HG02885 (cell line): Measurements from ENCODE around the gene UST.
"Not testable (repeated sequence)": the region's sequence is repeated elsewhere in the genome, so short reads cannot be mapped to it uniquely, and the experiment has no call there.

Source experiments
- ATAC-seq: cut with Tn5 transposase; IDR thresholded peaks from one replicate; pipeline ENCODE4 v1.9.1; 2021; ENCODE audit warnings: mild to moderate bottlenecking; ENCODE audit not compliant: unreplicated experiment, poor library complexity

UST gene

GRCh38 chr6:148989585-148989984 lies 242.8 kb downstream of the UST start:
- no peak for ATAC-seq

DNA sequence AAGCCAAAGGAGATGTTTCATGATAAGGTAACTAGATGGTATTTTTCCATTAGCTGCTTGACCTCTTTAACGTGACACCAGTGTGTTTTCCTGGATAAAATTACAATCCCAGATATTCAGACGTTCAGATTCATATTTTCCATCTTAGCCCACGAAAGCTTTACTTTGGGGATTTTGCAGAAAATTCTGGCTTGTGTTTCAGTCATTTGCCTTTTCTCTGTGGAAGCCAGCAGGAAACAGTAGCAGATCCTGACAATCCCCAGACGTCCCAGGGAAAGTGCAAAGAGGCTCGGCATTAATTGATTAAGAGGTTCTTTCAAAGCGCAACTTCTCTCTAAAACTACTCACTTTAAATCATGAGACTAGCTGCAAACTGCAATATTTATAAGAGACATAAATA lies 243.6 kb downstream of the UST start:
- ATAC-seq = no peak

- ATAC-seq = no peak
These were observed 250.0 kb downstream of the UST start for GRCh38 chr6:148996815-148997214.

DNA sequence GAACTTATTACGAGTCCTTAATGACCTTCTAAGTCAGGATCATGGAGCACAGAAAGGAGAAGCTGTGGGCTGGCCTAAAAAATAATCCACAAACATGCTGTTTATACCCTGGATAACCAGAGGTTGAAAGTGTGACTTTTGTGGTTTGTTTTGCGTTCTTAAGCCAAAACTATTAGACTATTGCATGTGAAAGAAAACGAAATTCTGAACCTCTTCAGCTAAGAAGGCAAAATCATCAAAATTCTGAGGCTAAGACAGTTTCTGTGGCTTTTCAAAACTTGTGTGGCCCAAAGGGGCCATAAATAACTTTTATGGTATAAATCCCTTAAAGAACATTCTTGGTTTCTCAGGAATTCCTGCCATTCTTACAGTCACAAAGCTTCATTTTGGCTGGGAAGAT lies 251.0 kb downstream of the UST start:
- ATAC-seq = no peak

DNA sequence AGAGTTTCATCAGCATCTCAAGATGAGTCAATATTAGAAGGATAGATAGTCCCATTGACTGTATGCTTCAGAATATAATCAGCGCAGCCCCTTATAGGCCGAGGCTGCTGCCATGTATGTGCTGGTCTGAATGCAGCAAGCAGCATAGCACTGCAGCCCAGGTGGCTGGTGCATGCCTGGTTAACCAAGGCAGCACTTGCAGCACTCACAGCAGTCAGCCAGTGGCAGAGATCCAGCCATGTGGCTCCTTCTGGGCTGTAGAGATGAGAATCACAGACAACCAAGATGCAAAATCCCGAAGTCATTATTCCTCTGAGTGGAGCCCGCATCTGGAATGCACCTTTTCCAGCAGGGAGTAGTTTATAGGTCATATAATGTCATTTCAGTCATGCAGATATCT lies 251.9 kb downstream of the UST start:
- ATAC-seq = no peak

DNA sequence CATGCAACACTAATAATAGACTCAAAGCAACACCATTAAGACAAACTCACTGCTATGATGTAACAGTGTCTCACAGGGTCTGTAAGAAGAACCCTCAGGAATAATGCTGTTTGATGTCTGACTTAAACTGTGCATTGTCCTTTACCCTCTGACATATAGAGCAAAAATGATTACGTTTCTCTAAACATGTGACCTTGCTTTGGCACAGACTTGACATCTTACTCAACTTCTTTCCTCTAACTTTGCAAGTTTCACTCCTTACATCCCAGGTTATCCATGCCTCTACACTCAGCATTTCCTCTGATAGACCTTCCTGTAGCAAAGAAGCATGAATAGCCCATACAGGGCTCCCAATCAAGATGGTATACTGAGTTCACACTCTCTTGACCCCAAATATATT lies 252.7 kb downstream of the UST start:
- no peak for ATAC-seq

DNA sequence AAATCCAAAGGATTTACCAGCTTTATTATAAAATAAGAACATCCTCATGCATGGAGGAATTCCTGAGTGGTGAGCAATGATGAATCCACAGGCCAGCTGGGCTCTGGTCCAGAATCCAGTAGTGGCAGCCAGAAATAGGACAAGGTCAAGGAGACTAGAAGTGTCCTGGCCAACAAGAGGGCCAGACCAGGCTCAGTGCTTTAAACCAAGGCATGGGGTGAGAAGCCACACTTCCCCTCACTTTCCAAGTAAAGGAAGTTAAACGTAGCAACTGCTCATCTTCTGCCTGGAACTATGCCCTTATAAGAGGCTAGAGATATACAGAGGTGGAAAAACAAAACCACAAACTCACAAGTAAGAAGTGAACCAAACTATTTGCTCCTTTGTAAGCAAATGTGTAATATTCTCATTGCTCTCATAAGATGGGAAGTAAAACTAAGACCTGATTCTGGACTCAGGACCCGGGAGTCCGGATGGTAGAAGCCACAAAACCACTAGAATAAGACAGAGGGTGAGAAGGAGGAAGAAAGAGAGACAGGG lies 253.2 kb downstream of the UST start:
- no peak for ATAC-seq

DNA sequence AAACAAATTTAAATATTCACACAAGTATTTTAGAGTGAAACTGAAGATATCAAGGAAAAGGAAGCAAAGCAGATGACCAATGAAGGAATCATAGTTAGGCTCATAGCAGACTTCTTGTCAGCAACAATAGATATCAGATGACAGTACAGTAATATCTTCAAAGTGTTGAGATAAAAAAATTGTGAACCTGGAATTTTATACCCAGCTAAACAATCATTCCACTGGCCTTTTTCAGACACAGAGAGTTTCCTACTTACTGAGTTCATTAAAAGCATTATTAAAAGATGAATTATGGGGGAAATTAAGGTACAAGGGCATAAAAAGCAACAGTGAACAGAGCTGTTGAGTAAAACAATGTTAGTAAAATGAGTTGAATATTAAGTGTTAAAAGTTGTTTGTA lies 254.6 kb downstream of the UST start:
- ATAC-seq = no peak

DNA sequence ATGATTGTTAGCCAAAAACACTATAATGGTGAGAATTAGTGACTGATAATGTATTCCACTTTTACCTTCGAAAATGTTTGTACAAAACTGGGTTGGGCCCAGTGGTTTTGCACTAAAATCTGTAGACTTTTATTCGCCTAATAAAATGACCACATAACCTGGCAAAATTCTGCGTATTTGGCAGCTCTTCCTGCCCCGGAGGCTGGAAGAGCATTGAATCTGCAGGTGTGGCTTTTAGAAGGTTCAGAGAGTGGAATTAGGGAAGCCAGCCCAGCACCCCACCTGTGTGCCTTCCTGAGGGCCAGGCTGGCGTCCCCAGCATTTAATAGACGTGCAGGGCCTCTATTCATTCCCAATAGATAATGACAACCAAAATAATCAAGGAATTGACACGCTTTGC lies 256.7 kb downstream of the UST start:
- no peak for ATAC-seq

DNA sequence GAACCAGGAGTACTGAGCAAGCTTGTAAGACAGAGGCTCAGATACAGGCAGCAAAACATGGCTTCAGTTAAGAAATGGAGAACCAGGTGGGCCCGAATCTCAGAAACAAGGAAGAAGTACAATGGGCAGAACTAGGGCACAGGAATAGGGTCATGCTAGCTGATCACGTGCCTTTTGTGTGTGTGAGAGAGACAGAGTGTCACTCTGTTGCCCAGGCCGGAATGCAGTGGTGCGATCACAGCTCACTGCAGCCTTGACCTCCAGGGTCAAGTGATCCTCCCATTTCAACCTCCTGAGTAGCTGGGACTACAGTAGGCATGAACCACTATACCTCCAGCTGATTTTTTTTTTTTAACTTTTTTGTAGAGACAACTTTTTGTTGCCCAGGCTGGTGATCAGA lies 257.8 kb downstream of the UST start:
- ATAC-seq = no peak

DNA sequence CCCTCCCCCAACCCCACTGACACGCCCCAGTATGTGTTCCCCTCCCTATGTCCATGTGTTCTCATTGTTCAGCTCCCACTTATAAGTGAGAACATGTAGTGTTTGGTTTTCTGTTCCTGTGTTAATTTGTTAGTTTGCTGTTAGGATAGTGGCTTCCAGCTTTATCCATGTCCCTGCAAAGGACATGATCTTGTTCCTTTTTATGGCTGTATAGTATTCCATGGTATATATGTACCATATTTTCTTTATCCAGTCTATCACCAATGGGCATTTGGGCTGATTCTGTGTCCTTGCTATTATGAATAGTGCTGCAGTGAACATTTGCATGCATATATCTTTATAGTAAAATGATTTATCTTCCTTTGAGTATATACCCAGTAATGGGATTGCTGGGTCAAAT lies 259.4 kb downstream of the UST start:
- not testable (repeated sequence) for ATAC-seq

DNA sequence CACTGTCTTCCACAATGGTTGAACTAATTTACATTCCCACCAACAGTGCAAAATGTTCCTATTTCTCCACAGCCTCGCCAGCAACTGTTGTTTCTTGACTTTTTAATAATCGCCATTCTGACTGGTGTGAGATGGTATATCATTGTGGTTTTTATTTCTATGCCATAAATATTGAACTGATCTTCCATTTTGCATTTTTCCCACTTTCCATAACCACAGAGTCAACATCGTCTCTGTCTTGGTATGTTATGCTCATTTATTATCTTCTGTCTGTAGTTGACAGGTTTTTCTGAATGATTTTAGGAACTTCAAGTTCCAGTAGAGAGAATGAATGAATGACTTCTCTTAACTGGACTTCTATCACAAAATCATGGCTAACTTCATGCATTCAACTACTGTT lies 259.8 kb downstream of the UST start:
- ATAC-seq = no peak

GRCh38 chr6:149007846-149008245 lies 261.0 kb downstream of the UST start:
- ATAC-seq = no peak

DNA sequence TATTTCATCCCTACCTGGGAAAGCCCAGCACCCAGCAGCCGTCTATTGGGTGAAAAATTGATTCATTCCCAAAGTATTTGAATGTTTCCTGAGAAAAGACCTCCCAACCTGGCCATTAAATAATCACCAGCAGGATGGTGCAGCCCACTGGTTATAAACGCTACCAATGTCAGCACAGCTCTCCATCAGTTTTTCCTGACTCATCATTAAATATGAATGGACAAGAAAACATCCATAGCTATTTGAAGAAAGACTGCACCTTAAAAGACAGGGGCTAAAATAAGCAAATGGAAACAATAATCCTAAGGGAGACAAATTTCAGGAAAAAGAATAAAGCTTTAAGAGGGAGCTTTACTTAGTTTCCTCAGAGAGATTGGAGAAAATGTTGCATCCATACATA lies 261.9 kb downstream of the UST start:
- ATAC-seq = no peak

GRCh38 chr6:149012040-149012545 lies 265.3 kb downstream of the UST start:
- no peak for ATAC-seq

DNA sequence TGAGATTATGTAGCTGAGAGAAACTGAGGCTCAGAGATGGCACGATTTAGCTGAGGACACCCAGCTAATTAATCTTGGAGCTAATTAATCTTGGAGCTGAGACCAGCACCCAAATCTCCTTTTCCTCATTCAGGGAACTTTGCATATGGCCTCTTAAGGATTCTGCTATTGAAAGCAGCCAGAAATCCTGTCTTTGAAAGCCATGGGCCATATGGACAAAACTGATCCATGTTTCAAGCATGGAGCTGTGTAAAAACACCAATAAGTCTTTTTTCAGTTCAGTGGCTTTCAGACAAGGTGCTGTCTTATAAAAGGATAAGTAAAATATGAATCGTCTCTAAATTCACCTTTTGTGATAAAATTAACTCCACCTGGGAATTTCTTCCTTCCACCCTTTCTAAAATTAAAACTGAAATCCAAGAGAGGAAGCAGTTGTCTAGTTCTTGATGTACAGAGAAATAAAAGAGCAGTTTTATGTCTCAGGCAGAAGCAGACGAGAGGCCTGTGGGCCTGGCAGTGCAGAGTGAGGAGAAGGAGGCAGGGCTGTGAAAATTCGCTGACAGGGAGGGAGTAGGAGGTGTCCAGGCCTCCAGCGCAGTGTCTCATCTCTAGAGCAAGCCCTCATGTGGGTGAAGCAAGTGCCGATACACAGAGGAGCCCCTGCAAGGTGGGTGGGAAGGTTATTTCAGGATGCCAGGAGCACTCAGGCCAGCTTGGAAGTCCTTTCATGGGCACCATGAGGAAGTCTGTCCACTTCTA lies 266.9 kb downstream of the UST start:
- ATAC-seq = no peak

DNA sequence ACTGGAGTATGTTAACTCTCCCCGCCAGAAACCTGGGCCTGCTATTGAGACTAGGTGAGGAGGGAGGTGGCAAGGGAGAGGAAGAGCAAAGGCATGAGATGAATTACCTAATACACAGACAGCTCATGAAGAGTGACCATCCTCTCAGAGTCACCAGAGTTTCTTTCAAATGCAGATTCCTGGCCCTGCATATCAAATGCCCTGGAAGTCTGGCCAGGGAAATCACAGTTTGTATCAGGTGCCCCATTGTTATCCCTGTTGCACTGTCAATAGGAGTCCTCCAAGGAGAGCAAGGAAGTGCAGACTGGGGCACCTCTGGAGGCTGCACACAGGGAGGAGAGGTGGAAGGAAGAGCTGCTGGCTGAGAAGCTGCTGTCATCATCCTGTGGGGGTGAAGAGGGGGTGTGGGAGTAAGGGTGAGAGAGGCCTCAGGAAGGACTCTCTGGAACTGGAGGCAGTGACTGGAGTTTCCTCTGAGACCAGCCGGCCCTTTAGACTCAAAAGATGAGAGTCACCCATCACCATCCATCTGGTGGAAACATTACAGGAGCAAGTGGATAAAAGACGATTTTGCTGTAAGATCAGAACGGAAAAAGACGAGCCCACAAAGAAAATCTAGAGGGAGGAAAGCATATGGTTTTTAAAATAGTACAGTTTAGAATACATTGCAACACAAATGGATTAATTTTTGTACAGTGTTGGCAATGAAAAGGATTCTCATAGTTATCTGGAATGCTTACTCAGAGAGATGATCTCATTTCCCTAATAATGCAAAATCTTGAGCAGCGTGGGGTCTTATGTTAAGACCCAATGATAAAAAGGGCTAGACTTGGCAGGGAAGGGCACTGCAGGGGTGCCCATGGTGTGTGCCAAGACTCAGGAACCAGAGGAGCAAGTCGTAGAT lies 268.1 kb downstream of the UST start:
- no peak for ATAC-seq

DNA sequence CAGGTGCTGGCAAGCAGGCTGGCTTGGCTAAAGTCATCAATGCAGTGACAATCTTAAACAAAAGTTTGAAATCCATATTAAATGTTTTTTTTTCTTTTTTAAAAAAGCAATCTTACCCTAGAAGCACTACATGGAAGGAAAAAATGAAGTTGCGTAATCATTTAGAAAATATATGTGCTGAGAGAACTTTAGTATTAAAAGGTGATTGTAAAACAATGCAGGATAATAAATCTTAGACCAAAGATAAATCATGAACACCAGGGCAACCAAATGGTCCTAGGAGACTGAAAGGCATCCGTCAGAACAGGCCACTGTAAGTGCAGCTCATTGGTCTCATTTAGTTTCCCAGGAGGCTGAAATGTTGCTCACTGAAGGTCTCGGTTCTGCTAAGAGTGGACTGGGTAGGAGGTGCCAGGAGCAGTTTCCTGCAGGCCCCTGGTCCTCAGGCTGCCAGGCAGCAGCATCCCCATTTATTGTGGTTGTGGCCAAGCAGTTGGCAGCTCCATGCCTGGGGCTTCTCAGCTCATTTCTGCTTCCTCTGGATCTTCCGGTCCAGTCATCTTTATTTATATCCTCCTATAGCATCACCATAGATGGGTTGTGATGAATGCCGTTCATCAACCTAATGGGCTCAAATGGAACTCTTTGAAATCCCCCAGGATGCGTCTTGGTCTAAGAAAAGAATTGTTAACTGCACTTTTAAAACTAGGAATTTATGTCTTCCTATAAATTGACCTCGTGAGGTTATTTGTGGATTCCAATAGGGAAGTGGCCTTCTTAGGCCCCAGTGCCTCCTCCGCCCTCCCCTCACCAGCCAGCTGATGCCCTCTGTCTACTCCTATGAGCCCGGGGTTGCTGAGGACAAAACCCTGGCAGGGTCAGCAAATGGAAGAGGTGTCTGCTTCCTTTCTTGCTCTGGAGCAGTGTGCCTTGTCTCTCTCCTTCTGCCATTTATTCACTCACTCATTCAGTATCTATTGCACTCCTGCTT lies 269.0 kb downstream of the UST start:
- ATAC-seq = no peak

- ATAC-seq = no peak
These were observed 269.9 kb downstream of the UST start for GRCh38 chr6:149016716-149017115.

GRCh38 chr6:149020319-149020718 lies 273.5 kb downstream of the UST start:
- ATAC-seq = no peak
